ENCODE results near the gene FAS. TPM values are rescaled to one million over a fixed set of nuclear protein-coding genes. Genes with fewer than 3 reads are reported as not detected.

FAS gene
- total and polyA plus RNA-seq, 2 experiments from 2014 or later = 7.3 to 14.1 TPM

GRCh38 chr10:88980800-88981199, 9.8 kb upstream of the FAS start:
- Histone ChIP-seq H3K9me2 (replicated peaks; ENCODE audit: insufficient read depth) (no peaks in the 10 kb centered on the region), H3K4me2 (no peak overlapping the region), H3K36me3 (replicated peaks; ENCODE audit: insufficient read depth, low read depth) (no peaks in the 10 kb centered on the region), H3K27me3 (no peaks in the 10 kb centered on the region), H3K27ac (no peak overlapping the region), H3K79me2 (no peaks in the 10 kb centered on the region), H3K4me3 (no peak overlapping the region), H2AFZ (no peak overlapping the region), H4K20me1 (ENCODE audit: insufficient read depth, poor library complexity, severe bottlenecking) (no peaks in the 10 kb centered on the region), H3K9me3 (ENCODE audit: low read depth) (no peaks in the 10 kb centered on the region), H3K4me1 (ENCODE audit: insufficient read depth) (peaks cover 8% of the 10 kb centered on the region)
- TF ChIP-seq EZH2 (IDR thresholded peaks at IDR 0.05; ENCODE audit: borderline replicate concordance) (no peak), CTCF (IDR thresholded peaks at IDR 0.05; ENCODE audit: poor library complexity) (no peak), EZH2phosphoT487 (IDR thresholded peaks at IDR 0.05; ENCODE audit: low read depth, severe bottlenecking, unreplicated experiment) (no peak)
- no peak for DNase-seq (ENCODE audit: low spot score)
- WGBS (ENCODE audit: low lambda C conversion rate, missing lambda C conversion rate) = 57% methylated on average over 4 of the region's 4 CpGs

DNA sequence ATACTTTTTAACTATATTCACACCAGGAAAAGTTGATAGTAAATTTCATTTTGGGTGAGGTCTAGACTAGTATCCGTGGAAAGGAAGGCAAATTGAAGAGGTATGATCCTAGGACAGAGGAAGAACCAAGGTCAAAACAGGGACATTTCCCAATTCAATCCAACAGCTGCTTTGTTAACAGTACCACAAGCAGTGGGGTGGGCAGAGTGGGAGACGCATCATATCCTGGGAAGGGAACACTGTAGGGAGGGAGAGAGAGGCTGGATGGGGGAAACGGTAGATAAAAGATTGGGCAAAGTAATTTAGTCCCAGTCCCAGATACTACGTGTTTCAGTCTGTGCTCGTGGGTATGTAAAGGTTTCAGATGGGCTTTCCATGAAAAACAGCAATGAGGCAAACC, 9.2 kb upstream of the FAS start:
- no peaks in the 10 kb centered on the region for H3K36me3 ChIP-seq (replicated peaks; ENCODE audit: insufficient read depth, low read depth)
- H3K79me2 ChIP-seq = no peaks in the 10 kb centered on the region
- H2AFZ ChIP-seq = no peak overlapping the region
- H3K4me3 ChIP-seq = no peak overlapping the region
- no peaks in the 10 kb centered on the region for H4K20me1 ChIP-seq (ENCODE audit: insufficient read depth, poor library complexity, severe bottlenecking)
- peaks cover 8% of the 10 kb centered on the region for H3K4me1 ChIP-seq (ENCODE audit: insufficient read depth)
- no peaks in the 10 kb centered on the region for H3K27me3 ChIP-seq
- H3K9me3 ChIP-seq (ENCODE audit: low read depth) = no peaks in the 10 kb centered on the region
- DNase-seq (ENCODE audit: low spot score) = no peak
- H3K4me2 ChIP-seq = no peak overlapping the region
- TF ChIP-seq EZH2phosphoT487 (IDR thresholded peaks at IDR 0.05; ENCODE audit: low read depth, severe bottlenecking, unreplicated experiment) (no peak), CTCF (IDR thresholded peaks at IDR 0.05; ENCODE audit: poor library complexity) (no peak), EZH2 (IDR thresholded peaks at IDR 0.05; ENCODE audit: borderline replicate concordance) (no peak)
- H3K27ac ChIP-seq = no peak overlapping the region
- 81% methylated on average over 5 of the region's 5 CpGs for WGBS (ENCODE audit: low lambda C conversion rate, missing lambda C conversion rate)
- no peaks in the 10 kb centered on the region for H3K9me2 ChIP-seq (replicated peaks; ENCODE audit: insufficient read depth)

DNA sequence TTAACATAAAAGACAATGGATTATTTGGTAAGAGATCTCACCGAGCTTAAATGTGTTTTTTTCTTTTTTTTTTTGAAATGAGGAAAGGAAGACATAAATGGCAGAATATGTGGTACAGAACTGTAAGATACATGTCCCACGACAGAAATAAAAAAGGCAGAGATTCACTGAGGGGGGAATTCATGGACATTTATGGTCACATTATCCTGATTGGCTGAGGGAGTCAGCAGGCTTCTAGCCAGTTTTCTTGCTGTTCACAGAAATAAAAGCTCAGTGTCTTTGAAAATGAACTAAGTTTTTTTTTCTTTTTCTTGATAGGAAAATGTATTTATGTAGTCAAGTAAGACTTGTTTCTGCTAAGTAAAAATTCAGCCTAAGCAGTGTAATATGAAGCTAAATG, 8.2 kb upstream of the FAS start:
- Histone ChIP-seq H3K9me3 (ENCODE audit: low read depth) (no peaks in the 10 kb centered on the region), H3K4me3 (no peak overlapping the region), H3K36me3 (replicated peaks; ENCODE audit: insufficient read depth, low read depth) (no peaks in the 10 kb centered on the region), H3K4me1 (ENCODE audit: insufficient read depth) (peaks cover 8% of the 10 kb centered on the region), H3K4me2 (no peak overlapping the region), H2AFZ (no peak overlapping the region), H3K9me2 (replicated peaks; ENCODE audit: insufficient read depth) (no peaks in the 10 kb centered on the region), H3K27ac (no peak overlapping the region), H3K79me2 (no peaks in the 10 kb centered on the region), H3K27me3 (no peaks in the 10 kb centered on the region), H4K20me1 (ENCODE audit: insufficient read depth, poor library complexity, severe bottlenecking) (no peaks in the 10 kb centered on the region)
- DNase-seq (ENCODE audit: low spot score) = no peak
- 74% methylated on average over 2 of the region's 2 CpGs for WGBS (ENCODE audit: low lambda C conversion rate, missing lambda C conversion rate)
- TF ChIP-seq CTCF (IDR thresholded peaks at IDR 0.05; ENCODE audit: poor library complexity) = no peak
- TF ChIP-seq EZH2phosphoT487 (IDR thresholded peaks at IDR 0.05; ENCODE audit: low read depth, severe bottlenecking, unreplicated experiment) = no peak
- TF ChIP-seq EZH2 (IDR thresholded peaks at IDR 0.05; ENCODE audit: borderline replicate concordance) = no peak

- TF ChIP-seq CTCF (IDR thresholded peaks at IDR 0.05; ENCODE audit: poor library complexity) = no peak
- no peak for TF ChIP-seq EZH2 (IDR thresholded peaks at IDR 0.05; ENCODE audit: borderline replicate concordance)
- no peak for TF ChIP-seq EZH2phosphoT487 (IDR thresholded peaks at IDR 0.05; ENCODE audit: low read depth, severe bottlenecking, unreplicated experiment)
- peak overlapping the region; percentile 36 for H3K27ac ChIP-seq
- no peaks in the 10 kb centered on the region for H3K36me3 ChIP-seq (replicated peaks; ENCODE audit: insufficient read depth, low read depth)
- H2AFZ ChIP-seq = no peak overlapping the region
- H3K4me1 ChIP-seq (ENCODE audit: insufficient read depth) = peaks cover 8% of the 10 kb centered on the region
- no peak overlapping the region for H3K4me2 ChIP-seq
- H3K79me2 ChIP-seq = no peaks in the 10 kb centered on the region
- H4K20me1 ChIP-seq (ENCODE audit: insufficient read depth, poor library complexity, severe bottlenecking) = no peaks in the 10 kb centered on the region
- 18% methylated on average over 2 of the region's 2 CpGs for WGBS (ENCODE audit: low lambda C conversion rate, missing lambda C conversion rate)
- H3K27me3 ChIP-seq = no peaks in the 10 kb centered on the region
- H3K9me3 ChIP-seq (ENCODE audit: low read depth) = no peaks in the 10 kb centered on the region
- no peak overlapping the region for H3K4me3 ChIP-seq
- no peaks in the 10 kb centered on the region for H3K9me2 ChIP-seq (replicated peaks; ENCODE audit: insufficient read depth)
- DNase-seq (ENCODE audit: low spot score) = no peak
Observed at GRCh38 chr10:88983206-88983605, 7.4 kb upstream of the FAS start.

Data from hepatocyte (in vitro differentiated cells).